PC-9 (cell line): ENCODE results near the gene MAP2K6. TPM values are rescaled to one million over a fixed set of nuclear protein-coding genes. Genes with fewer than 3 reads are reported as not detected.

Experiments used
- BruUV-seq: library from RNA; stranded (reverse); fragments of 400-500 nt; replicated peaks from 2 replicates; lab custom pipeline; 2021; lab: Mats Ljungman, UMichigan
- CTCF ChIA-PET: fragments of 300-600 bp; sonication (Branson Sonifier 250); formaldehyde crosslinking; loops from one replicate; lab custom pipeline; 2022; ENCODE audit warnings: antibody characterized with exemption; lab: Charles Lee
- POLR2A ChIA-PET: fragments of 300-600 bp; sonication (Branson Sonifier 250); formaldehyde crosslinking; loops from one replicate; lab custom pipeline; 2022; ENCODE audit warnings: antibody characterized with exemption; ENCODE audit not compliant: unreplicated experiment; lab: Charles Lee
- DNase-seq, 2 experiments: peaks; one replicate each; pipeline versions ENCODE4 v3.0.0 to v3.0.0-alpha.2; 2015 to 2022; ENCODE audit warnings: mixed read lengths in 1 of 2
- H2AFZ ChIP-seq: fragments of 200-600 bp; sonication (generic); 2 replicates; pipeline ENCODE4 v1.8.1; 2017; ENCODE audit warnings: antibody characterized with exemption
- H3F3A ChIP-seq: fragments of 200-600 bp; sonication (generic); 2 replicates; pipeline ENCODE4 v1.8.1; 2017; ENCODE audit warnings: antibody characterized with exemption, mild to moderate bottlenecking, low read depth; ENCODE audit not compliant: insufficient read depth
- H3K27ac ChIP-seq: fragments of 200-600 bp; sonication (generic); 2 replicates; pipeline ENCODE4 v1.6.1; 2016; ENCODE audit warnings: mixed run types
- H3K27me3 ChIP-seq: fragments of 200-600 bp; sonication (generic); 2 replicates; pipeline ENCODE4 v1.6.1; 2016; ENCODE audit warnings: low read depth, mixed run types; ENCODE audit not compliant: insufficient read depth
- H3K36me3 ChIP-seq: fragments of 200-600 bp; sonication (generic); 2 replicates; pipeline ENCODE4 v1.6.1; 2016; ENCODE audit warnings: low read depth, mixed run types
- H3K4me1 ChIP-seq: fragments of 200-600 bp; sonication (generic); replicated peaks from 2 replicates; pipeline ENCODE4 v1.6.1; 2016; ENCODE audit warnings: mixed run types; ENCODE audit not compliant: insufficient read depth
- H3K4me2 ChIP-seq: fragments of 200-600 bp; sonication (generic); 2 replicates; pipeline ENCODE4 v1.6.1; 2017; ENCODE audit warnings: mixed run types
- H3K4me3 ChIP-seq: fragments of 200-600 bp; sonication (generic); 2 replicates; pipeline ENCODE4 v1.6.1; 2016; ENCODE audit warnings: mixed run types
- H3K79me2 ChIP-seq: fragments of 200-600 bp; sonication (generic); 2 replicates; pipeline ENCODE4 v1.6.1; 2017; ENCODE audit warnings: low read depth, mixed run types
- H3K9me2 ChIP-seq: fragments of 200-600 bp; sonication (generic); 2 replicates; pipeline ENCODE4 v1.8.1; 2017; ENCODE audit warnings: mild to moderate bottlenecking; ENCODE audit not compliant: insufficient read depth
- H3K9me3 ChIP-seq: fragments of 200-600 bp; sonication (generic); 2 replicates; pipeline ENCODE4 v1.8.1; 2016; ENCODE audit warnings: low read depth; ENCODE audit not compliant: insufficient read depth
- H4K20me1 ChIP-seq: fragments of 200-600 bp; sonication (generic); 2 replicates; pipeline ENCODE4 v1.8.1; 2017; ENCODE audit not compliant: insufficient read depth
- EZH2 ChIP-seq: fragments of 200-600 bp; sonication (generic); IDR thresholded peaks from 2 replicates; pipeline ENCODE4 v1.8.0; 2017; ENCODE audit warnings: antibody characterized with exemption, low read depth
- intact Hi-C: fragments of 100-400 bp; cut with micrococcal nuclease; formaldehyde crosslinking; loops from one replicate; pipeline ENCODE4 v1.10.0; 2022; ENCODE audit not compliant: unreplicated experiment
- total RNA-seq: library from RNA; stranded (reverse); gene quantifications from 2 replicates; pipeline ENCODE4 v1.2.3, GENCODE V29; 2021
- TF ChIP-seq, protein P1 (sequence below): fragments of 200-600 bp; sonication (generic); conservative IDR thresholded peaks from 2 replicates; pipeline ENCODE4 v1.6.1; 2017; ENCODE audit warnings: mixed run types, antibody characterized with exemption, mild to moderate bottlenecking, moderate library complexity

Gene MAP2K6
- total RNA-seq, 1 experiment from 2014 or later = 1.6 TPM

DNA sequence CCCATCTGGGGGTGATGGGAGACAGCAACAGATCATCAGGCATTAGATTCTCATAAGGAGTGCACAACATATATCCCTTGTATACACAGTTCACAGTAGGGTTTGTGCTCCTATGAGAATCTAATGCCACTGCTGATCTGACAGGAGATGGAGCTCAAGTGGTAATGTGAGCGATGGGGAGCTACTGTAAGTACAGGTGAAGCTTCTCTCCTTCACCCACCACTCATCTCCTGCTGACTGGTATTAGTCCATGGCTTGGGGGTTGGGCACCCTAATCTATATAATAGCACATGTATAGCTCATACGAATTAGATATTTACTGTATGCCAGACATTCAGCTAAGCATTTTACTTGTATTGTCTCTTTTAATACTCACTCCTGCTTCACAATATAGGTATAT is 101.7 kb downstream of the MAP2K6 start:
- ChIA-PET POLR2A (no interaction called here), CTCF (no interaction called here)

DNA sequence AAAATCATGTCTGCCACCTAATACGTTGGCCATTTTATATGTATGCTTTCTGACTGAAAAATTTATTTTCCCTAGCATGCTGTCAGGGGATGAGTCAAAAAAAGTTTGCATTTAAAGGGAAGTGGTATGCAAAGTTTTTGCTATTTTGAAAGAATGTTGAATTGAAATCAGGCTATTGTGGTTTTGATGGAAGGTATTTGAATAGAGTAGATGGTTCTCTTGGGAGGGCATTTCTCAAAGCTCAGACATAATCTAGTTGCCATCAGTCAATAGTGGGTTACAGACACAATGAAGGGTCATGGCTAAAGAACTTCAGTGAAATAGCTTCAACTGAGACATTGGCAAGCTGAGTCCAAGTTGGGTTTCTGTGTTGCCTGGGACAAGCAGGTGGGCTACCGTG is 102.4 kb downstream of the MAP2K6 start:
- Histone ChIP-seq H3K27ac (no peak overlapping the region), H3F3A (no peaks in the 10 kb centered on the region), H3K36me3 (no peaks in the 10 kb centered on the region), H2AFZ (no peak overlapping the region), H3K4me1 (no peaks in the 10 kb centered on the region), H3K9me3 (no peaks in the 10 kb centered on the region), H3K9me2 (no peaks in the 10 kb centered on the region), H4K20me1 (no peaks in the 10 kb centered on the region), H3K27me3 (no peaks in the 10 kb centered on the region), H3K79me2 (no peaks in the 10 kb centered on the region), H3K4me3 (no peak overlapping the region), H3K4me2 (no peak overlapping the region)
- TF ChIP-seq EZH2 = no peak
- TF ChIP-seq, protein P1, sequence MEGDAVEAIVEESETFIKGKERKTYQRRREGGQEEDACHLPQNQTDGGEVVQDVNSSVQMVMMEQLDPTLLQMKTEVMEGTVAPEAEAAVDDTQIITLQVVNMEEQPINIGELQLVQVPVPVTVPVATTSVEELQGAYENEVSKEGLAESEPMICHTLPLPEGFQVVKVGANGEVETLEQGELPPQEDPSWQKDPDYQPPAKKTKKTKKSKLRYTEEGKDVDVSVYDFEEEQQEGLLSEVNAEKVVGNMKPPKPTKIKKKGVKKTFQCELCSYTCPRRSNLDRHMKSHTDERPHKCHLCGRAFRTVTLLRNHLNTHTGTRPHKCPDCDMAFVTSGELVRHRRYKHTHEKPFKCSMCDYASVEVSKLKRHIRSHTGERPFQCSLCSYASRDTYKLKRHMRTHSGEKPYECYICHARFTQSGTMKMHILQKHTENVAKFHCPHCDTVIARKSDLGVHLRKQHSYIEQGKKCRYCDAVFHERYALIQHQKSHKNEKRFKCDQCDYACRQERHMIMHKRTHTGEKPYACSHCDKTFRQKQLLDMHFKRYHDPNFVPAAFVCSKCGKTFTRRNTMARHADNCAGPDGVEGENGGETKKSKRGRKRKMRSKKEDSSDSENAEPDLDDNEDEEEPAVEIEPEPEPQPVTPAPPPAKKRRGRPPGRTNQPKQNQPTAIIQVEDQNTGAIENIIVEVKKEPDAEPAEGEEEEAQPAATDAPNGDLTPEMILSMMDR = no peak
- ChIA-PET CTCF (no interaction called here), POLR2A (no interaction called here)
- DNase-seq = no peak
- intact Hi-C loops = no loop called here
- no TSS peak for BruUV-seq

More for the DNA sequence above, 101.7 kb downstream of the MAP2K6 start:
- H3K27ac ChIP-seq = no peak overlapping the region
- H3K4me2 ChIP-seq = no peak overlapping the region
- no peaks in the 10 kb centered on the region for H3F3A ChIP-seq
- H3K27me3 ChIP-seq = no peaks in the 10 kb centered on the region
- H4K20me1 ChIP-seq = no peaks in the 10 kb centered on the region
- no TSS peak for BruUV-seq
- H3K36me3 ChIP-seq = no peaks in the 10 kb centered on the region
- H3K4me3 ChIP-seq = no peak overlapping the region
- DNase-seq = no peak
- H3K79me2 ChIP-seq = no peaks in the 10 kb centered on the region
- intact Hi-C loops = no loop called here
- no peak overlapping the region for H2AFZ ChIP-seq
- H3K9me3 ChIP-seq = no peaks in the 10 kb centered on the region
- H3K4me1 ChIP-seq = no peaks in the 10 kb centered on the region
- H3K9me2 ChIP-seq = no peaks in the 10 kb centered on the region
- TF ChIP-seq EZH2 = no peak
- TF ChIP-seq, protein P1 = no peak

DNA sequence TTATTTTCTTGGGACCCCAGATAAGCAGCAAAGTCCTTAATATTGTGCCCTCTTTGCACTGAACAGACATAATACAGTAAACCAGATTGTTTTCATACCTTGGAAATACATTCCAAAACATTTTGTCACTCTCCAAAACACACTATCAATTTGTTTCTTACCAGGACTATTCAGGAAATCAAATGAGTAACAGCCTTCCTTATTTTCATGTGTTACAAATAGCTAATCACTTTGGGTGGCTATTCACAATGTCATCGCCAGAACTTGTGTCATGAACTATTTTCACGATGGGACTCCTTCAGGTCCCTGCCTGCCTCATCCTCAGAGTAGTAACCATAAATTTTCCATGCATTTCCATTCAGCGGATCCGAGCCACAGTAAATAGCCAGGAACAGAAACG is 104.5 kb downstream of the MAP2K6 start:
- Histone ChIP-seq H3K27ac (no peak overlapping the region), H3K9me2 (no peaks in the 10 kb centered on the region), H3K4me1 (no peaks in the 10 kb centered on the region), H3K4me2 (no peak overlapping the region), H4K20me1 (no peaks in the 10 kb centered on the region), H3K36me3 (no peaks in the 10 kb centered on the region), H3K4me3 (no peak overlapping the region), H3F3A (no peaks in the 10 kb centered on the region), H3K27me3 (no peaks in the 10 kb centered on the region), H3K9me3 (no peaks in the 10 kb centered on the region), H2AFZ (no peak overlapping the region), H3K79me2 (no peaks in the 10 kb centered on the region)
- BruUV-seq = no TSS peak
- ChIA-PET POLR2A (no interaction called here), CTCF (no interaction called here)
- intact Hi-C loops = no loop called here
- DNase-seq = no peak
- TF ChIP-seq, protein P1 = no peak
- no peak for TF ChIP-seq EZH2
